Activated naive CD4-positive, alpha-beta T cell treated with anti-CD3 and anti-CD28 coated beads, Interleukin-2, amount 10 ng/mL, durations not matched to agents 5 hours and 36 hours (primary cell): ENCODE data around the gene NOC2L. TPM values are rescaled to one million over a fixed set of nuclear protein-coding genes. Genes with fewer than 3 reads are reported as not detected.

Experiments
- total RNA-seq, 2 experiments: library from RNA; stranded (reverse); gene quantifications; one replicate each; pipeline ENCODE4 v1.2.3, GENCODE V29; 2021

Gene NOC2L
- total RNA-seq = 10 to 100 TPM; 58.3 to 61.7 TPM

DNA sequence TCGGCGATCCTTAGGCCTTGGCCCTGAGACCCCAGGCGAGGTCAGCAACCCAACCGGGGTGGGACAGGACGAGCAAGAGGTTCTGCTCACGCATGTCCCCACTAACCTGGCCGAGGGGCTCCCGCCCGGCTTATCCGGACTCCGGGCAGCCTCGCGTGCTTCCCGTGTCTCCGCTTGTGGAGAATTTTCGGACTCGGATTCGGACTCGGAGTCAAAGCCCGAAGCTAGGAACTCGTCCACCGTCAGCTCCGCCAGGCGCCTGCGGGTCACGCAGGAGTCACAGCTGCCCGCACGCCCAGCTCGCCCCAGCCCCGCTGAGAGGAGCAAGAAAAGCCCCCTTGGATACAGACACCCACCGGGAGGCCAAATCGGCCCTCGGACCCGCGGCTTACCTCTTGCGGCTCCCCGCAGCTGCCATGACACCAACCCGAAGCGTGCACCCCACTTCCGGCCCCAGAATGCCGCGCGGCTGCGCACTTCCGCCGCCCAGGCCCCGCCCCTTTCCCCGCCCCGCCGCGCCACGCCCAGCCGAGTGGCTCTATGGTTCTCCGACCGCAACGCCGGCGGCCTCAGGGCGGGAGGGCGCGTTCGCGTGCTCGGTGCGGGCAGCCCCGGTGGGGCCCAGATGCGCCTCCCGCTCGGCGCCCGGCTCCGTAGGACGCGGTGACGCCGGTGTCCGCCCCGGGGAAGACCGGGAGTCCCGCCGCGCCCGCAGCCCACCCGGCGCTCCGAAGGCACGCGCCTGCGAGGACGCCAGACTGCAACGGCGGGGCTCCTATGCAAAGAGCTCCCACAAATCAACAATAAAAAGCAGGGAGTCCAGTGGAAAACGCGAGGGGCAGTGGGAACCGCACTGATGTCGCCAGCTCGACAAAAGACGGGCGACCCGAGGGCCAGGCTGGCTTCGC, at the start of gene NOC2L:
NOC2L (minus strand) TSS at position 434 of the 908 bp plus-strand sequence; CDS start at position 418, 16 bp downstream.

GRCh38 chr1:999725-1000356, 40.8 kb upstream of the NOC2L start, which contains the start of gene HES4:
Gene HES4, minus strand, starts transcription at chr1:1000097. Its CDS starts 124 bp downstream, at chr1:999973.

DNA sequence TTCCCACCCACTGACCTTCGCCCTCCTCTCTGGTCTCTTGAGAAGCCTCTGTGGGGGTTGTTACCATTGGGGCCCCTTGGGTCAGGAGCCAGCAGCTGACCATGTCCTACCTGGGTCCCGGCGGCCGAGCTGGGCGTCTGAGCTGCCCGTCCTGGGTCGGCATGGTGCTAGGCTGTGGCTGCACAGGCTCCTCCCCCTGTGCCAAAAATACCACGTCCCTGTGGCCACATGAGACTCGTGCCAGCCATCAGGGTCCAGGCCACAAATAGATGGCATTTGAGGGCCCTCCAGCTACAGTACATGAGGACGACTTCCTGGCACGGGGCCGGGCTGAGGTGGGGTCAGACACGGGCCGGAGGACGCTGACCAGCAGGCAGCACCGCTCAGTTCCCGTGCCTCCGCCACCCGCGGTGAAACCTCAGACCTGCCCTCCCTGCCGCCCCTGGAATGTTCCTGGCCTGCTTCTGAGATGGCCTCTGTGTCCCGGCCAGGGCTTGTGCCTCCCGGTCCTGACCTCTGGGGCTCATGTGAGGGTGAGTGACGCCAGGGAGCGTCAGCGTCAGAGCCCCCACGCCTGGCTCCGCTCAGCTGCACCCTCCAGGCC, 23.0 kb upstream of the NOC2L start, which contains the start of gene PERM1:
PERM1 (minus strand) TSS at position 139 of the 604 bp plus-strand sequence. CDS start 1,064 bp downstream, outside the sequence.

DNA sequence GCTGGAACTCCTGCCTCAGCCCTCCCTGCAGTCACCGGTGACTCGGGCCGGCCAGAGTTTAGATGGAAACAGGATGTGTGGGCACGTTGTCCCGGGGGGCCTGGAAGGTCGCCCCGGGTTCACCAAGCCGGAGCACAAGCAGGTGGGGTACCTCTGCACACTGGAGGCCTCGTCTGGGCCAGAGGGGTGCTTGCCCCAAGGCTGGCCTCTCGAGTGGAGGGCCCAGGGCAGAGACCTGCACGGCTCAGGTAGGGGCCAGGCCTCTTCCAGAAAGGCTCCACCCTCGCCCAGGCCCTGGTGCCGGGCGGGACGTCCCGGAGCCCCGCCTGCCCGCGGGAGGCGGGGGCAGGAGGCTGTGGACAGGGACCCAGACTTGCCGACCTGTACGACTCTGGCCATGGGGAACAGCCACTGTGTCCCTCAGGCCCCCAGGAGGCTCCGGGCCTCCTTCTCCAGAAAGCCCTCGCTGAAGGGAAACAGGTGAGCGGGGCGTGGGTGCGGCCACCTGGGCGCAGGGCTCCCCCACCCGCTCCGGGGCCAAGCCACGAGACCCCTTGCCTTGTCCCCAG, 7.2 kb upstream of the NOC2L start, which contains the start of gene PLEKHN1:
PLEKHN1 (plus strand) TSS at position 348 of the 569 bp plus-strand sequence; CDS start at position 398, 50 bp downstream.

GRCh38 chr1:960363-961131, 1.5 kb upstream of the NOC2L start, which contains the start of gene KLHL17:
Gene KLHL17, plus strand, starts transcription at chr1:960584. Its CDS starts 110 bp downstream, at chr1:960694.

GRCh38 chr1:923131-923990, 35.7 kb downstream of the NOC2L start, which contains the start of gene SAMD11:
Gene SAMD11, plus strand, starts transcription at chr1:923923. Its CDS starts 509 bp downstream, at chr1:924432.

Other genes starting within 250 kb of the NOC2L start
- not detected for gene SAMD11, start 35.3 kb downstream of the NOC2L start, total RNA-seq
- gene KLHL17, start 1.3 kb upstream of the NOC2L start, total RNA-seq = 10 to 100 TPM; 27.3 to 32.2 TPM
- 1 to 10 TPM; 3.8 to 4.3 TPM for gene PLEKHN1, start 7.2 kb upstream of the NOC2L start, total RNA-seq
- not detected for gene PERM1, start 22.8 kb upstream of the NOC2L start, total RNA-seq
- gene HES4, start 40.8 kb upstream of the NOC2L start, total RNA-seq = not detected
- 10 to 100 TPM; 87.5 to 92.8 TPM for gene ISG15, start 54.2 kb upstream of the NOC2L start, total RNA-seq
- gene AGRN, start 60.9 kb upstream of the NOC2L start, total RNA-seq = 1 to 10 TPM; 7.2 to 9.5 TPM
- not detected for gene RNF223, start 115.0 kb upstream of the NOC2L start, total RNA-seq
- gene C1orf159, start 156.8 kb upstream of the NOC2L start, total RNA-seq = 10 to 100 TPM; 22.9 to 23.2 TPM
- under 1 TPM in 1 of 2 experiments, not detected in 1; 0.15 TPM for gene TTLL10, start 214.6 kb upstream of the NOC2L start, total RNA-seq
- 1 to 10 TPM; 7.6 to 9.3 TPM for gene TNFRSF18, start 247.3 kb upstream of the NOC2L start, total RNA-seq